GM18520 (cell line): ENCODE data around the gene ELANE.

Experiments
- ATAC-seq: cut with Tn5 transposase; IDR thresholded peaks from one replicate; pipeline ENCODE4 v1.9.1; 2021; ENCODE audit not compliant: unreplicated experiment

The ELANE gene

GRCh38 chr19:861141-861755 lies 9.1 kb downstream of the ELANE start:
- no peak for ATAC-seq

DNA sequence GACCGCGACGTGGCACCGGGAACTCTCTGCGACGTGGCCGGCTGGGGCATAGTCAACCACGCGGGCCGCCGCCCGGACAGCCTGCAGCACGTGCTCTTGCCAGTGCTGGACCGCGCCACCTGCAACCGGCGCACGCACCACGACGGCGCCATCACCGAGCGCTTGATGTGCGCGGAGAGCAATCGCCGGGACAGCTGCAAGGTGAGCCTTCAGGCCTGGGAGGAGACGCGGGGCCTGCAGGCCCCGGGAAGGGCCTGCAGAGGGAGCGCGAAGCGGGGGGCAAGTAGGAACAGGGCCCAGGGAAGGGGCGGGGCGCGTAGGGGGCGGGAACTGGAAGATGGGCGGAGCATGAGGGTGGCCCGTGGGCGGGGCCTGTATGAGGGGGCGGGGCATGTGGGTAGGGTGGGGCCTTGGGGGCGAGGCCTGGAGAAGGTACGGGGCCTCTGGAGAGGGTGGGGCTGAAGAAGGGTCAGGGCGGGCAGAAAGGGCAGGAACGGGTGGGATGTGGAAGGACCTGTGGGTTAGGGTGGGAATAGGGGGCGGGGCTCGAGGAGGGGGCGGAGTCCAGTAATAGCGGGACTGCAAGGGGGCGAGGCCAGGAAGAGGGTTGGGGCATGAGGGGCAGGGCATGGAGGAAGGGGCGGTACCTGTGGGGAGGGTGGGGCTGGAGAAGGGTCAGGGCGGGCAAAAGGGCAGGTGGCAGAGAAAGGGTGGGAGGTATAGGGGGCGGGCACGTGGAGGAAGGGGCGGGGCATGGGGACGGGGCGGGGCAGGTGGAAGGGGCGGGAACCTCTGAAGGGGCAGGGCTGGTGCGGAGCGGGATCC lies 9.9 kb downstream of the ELANE start:
- ATAC-seq: no peak

DNA sequence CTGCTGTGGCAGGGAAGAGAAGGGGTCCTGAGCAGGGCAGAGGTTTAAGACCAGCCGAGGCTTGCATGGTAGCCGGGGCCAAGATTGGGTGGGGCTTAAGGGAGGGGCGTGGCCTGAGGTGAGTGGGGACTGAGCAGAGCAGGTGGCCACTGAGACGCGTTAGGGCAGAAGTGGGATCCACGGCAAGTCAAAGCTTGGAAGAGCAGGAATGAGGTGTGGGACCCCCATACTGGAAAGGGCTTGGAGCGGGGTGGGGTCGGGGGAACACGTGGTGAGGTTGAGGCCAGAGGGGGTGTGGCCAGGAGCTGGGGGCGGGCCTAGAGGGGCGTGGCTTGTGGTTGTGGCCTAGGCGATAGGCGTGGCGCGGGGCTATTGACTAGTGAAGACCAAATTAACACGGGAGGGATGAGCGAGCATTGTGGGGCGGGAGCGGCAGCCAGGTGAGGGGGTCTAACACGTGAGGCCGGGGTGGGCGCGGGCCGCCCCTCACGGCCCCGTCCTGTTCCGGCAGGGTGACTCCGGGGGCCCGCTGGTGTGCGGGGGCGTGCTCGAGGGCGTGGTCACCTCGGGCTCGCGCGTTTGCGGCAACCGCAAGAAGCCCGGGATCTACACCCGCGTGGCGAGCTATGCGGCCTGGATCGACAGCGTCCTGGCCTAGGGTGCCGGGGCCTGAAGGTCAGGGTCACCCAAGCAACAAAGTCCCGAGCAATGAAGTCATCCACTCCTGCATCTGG lies 10.6 kb downstream of the ELANE start:
- ATAC-seq: no peak

DNA sequence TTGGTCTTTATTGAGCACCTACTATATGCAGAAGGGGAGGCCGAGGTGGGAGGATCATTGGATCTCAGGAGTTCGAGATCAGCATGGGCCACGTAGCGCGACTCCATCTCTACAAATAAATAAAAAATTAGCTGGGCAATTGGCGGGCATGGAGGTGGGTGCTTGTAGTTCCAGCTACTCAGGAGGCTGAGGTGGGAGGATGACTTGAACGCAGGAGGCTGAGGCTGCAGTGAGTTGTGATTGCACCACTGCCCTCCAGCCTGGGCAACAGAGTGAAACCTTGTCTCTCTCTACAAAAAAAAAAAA lies 11.2 kb downstream of the ELANE start:
- ATAC-seq: no peak

GRCh38 chr19:866769-867300 lies 14.7 kb downstream of the ELANE start:
- no peak for ATAC-seq

GRCh38 chr19:867301-867793 lies 15.2 kb downstream of the ELANE start:
- ATAC-seq: no peak

DNA sequence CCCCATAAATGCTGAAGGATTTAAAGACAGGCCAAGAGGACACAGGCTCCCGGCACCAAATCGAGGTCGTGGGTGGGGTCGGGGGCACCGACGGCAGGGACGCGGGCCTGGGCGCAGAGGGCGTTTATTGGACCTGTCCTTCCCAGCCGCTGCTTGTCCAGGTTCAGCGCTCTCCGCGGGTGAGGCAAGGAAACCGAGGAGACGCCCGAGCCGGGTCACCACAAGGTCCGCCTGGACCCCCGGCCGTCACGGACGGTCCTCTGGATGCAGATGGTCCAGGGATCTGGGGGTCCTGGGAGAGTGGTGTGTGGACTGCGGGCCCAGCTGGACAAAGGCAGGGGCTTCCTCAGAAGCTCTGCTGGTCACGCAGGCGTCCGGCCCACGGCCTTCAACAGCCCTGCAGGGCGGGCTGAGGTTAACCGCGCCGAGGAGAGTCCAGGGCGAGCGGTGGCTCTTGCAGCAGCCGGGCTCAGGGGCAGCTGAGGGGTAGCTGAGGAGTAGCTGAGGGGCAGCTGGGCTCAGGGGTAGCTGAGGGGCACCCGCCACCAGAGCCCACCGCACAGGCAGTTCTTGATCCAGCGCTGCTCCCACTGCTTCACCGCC lies 15.9 kb downstream of the ELANE start:
- no peak for ATAC-seq

DNA sequence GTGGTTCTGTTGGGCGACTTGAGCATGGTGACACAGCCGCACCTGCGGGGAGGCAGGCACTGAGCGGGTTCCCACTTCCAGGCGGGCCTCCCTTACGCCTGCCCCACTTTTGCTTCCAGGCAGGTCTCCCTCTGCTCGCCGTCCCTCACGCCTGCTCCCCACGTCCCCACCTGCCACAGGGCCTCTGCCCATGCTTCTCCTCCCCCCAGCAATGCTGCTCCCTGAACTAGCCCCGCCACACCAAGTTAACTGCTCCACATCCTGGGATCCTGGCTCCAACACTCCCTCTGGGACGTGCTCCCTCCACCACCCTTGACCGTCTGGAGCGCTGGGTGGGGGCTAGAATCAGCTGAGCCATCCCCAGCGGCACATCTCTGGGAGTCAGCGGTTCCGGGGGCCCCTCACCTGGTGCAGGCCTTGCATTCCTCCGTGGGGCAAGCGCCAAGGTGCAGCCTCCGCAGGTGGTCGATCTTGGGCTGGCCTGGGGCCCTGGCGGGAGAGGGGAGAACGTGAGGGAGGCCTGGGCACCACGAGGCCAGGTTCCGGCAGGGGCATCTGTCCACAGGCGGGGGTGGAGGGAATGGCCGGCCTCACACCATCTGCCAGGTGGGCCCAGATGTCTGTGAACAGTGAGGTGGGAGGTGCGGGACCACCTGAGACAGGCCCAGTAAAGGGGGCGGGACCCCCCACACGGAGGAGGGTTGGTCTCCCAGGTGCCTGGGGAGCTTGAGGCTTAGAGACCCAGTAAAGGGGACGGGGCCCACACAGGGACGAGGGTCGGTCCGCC lies 16.5 kb downstream of the ELANE start:
- ATAC-seq: no peak

- no peak for ATAC-seq
Observed at GRCh38 chr19:869245-870177, 17.4 kb downstream of the ELANE start.

GRCh38 chr19:870314-870713 lies 18.2 kb downstream of the ELANE start:
- ATAC-seq: no peak

DNA sequence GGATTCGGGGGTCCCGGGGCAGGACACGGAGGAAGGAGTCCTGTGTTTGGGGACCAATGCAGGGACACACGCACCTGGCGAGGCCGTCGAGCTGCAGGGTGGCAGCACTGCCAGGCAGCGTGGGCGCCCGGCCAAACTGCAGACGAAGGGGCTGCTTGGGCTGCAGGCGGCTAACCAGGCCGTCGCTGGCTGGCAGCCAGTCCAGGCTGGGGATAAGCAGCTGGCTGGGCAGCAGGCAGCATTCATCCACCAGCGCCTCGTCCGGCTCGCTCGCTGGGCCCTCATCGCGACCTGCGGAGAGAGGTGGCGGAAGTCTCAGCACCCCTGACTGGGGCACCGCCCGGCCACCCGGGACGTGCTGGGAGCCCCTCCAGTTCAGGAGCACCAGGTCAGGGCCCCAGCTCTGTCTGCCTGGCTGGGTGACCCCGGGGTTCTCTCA lies 18.9 kb downstream of the ELANE start:
- ATAC-seq: no peak

DNA sequence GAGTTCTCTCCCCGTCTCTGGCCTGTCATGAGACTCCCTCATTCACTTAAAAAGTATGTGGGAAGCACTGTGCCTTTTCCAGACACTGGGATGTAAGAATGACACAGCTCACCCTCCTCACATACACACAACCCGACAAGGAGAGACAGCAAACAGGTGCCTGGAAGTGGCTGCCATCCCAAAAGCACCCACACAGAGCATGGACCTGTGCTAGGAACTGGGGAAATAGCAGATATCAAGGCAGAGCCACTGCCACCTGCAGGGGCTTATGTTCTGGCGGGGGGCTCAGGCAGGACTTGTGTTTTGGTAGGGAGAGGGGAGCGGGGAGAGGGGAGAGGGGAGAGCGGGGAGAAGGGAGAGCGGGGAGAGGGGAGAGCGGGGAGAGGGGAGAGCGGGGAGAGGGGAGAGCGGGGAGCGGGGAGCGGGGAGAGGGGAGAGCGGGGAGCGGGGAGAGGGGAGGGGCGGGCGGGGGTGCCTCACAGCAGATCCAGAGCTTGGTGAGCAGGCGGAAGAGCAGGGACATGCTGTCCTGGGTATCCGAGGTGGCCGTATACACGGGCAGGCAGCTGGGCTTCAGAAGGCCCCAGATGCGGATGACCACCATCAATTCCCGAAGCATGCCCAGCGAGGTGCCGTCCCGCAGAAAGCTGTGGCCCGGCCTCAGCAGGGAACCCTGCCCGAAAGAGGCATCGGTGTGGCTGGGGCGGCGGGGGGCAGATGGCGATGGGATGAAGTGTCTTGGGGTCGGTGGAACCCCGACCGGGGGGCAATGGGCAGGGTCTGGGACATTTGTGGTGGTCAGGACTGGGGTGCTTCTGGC lies 19.6 kb downstream of the ELANE start:
- no peak for ATAC-seq

DNA sequence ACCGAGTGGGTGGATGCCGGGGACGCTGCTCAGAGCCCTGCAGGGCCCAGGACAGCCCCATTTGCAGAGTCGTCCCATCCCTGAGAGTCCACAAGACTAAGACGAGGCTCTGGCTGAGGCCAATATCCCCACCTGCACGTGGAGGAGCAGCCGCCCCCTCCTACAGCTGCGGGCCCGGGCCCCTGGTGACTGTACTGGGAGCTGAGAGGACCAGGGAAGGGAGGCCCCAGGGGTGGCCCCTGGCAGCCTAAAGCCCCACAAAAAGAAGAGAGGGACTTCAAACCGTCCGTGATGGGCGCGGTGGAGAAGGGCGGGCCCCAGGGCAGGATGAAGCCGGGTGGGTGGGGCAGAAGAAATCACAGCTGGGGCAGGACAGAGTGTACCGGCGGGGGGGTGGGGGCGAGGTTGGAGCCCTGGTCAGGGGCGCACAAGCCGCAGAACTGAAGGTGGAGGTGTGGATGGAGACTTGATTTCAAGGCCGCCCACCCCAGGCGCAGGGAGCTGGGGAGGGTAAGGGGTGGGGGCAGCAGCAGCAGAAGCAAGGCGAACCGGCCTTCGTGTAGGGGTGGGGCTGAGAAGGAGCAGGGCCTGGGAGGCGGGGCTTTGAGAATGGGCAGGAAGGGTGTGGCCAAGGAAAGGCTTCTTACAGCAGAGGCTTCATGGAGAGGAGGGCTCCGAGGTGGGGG lies 20.3 kb downstream of the ELANE start:
- no peak for ATAC-seq

DNA sequence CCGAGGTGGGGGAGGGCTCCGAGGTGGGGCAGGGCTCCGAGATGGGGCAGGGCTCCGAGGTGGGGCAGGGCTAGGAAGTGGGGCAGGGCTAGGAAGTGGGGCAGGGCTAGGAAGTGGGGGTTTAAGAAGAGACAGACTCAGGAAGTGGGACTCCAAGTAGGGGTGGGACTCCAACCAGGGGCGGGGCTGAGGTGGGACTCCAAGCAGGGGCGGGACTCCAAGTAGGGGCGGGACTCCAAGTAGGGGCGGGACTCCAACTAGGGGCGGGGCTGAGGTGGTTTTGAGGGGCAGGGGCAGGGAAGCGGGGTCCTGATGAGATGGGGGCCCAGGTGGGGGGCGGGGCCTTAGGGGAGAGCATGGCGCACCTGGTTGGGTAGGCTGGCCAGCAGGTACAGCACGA lies 21.0 kb downstream of the ELANE start:
- no peak for ATAC-seq

DNA sequence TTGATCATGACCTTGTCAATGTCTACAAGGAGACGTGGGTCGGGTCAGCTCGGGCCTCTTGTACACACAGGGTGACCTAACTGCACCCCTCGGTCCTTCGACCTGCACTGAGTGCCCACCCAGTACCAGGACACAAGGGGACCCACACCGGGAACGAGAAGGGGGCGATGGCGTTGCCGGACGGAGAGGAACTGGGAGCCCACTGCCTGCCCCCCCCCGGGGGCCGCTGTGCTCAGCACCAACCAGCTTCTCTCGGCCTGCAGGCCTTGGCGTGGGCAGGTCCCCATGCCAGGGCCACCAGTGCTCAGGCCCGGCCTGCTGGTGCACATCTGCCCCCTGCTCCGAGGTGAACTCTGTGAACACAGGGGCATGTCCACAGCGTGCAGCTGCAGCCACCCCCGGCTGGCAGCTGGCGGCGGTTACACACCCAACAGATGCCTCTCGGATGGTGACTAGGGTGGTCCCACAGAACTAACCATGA lies 21.5 kb downstream of the ELANE start:
- ATAC-seq: no peak

- no peak for ATAC-seq
Observed at GRCh38 chr19:875265-875879, 23.3 kb downstream of the ELANE start.

DNA sequence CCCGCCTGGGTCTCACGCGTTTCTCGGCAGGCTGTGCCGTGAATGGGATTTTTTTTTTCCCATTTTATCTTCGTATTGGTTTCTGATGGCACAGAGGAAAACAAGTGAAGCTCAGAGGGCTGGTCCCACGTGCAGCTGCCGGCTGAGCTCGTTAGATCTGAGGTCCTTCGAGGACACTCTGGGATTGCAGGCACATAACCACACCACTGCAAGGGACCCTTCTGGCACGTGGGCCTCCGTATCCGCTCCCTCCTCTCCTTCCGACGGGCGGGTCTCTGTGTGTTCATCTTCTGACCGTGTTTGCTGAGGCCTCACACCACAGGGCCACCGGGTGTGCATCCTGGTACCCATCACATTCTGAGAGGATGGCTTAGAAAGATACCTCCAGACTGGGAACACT lies 24.0 kb downstream of the ELANE start:
- no peak for ATAC-seq
